Activated CD8-positive, alpha-beta memory T cell treated with anti-CD3 and anti-CD28 coated beads, Interleukin-2, amount 50 U/mL, for 1 hour (primary cell): Measurements from ENCODE around the gene GPR34.
"Not testable (repeated sequence)": the region's sequence is repeated elsewhere in the genome, so short reads cannot be mapped to it uniquely, and the experiment has no call there.

Source experiments
- DNase-seq: peaks from one replicate; pipeline ENCODE4 v3.0.0-alpha.2; 2020; ENCODE audit errors: extremely low read depth

GPR34 gene

DNA sequence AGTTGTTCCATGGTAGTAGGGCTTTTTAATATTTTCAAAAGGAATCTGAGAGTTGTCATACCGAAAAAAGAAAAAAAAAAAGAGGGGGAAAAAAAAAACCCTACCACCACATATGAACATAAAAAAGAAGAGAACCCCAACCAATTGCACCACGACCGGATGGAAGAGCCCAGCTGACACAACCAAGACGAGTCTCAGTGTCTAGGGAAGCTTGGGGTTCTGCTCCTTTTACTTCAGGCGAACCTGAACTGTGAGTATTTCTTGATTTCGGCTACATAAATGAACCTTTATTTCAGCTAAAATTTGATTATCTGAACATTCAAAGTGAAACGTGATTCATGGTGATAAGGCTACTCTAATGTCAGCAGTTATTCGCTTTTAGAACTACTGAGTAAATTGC, at the start of gene GPR34:
Gene GPR34, plus strand, starts transcription at position 139 of the 400 bp plus-strand sequence. CDS start 6,661 bp downstream, outside the sequence.
- DNase-seq = no peak

DNA sequence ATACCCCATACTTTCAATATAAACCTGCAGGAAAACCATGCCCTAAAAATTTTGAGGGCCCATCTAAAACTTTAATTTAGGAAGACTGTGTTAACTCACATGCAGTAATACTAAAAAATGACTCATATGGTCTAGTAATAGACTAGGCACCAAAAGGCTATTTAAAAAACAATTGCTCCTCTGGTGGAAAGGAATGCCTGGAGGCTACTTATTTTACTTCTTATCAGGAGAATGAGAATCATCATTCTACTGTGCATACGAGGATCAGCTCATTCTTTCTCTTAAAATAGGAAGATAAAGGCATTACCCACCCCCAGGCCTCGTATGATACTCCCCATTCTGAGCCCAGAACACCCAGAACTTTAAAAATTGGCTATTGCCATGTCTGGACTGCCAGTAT, 42.6 kb upstream of the GPR34 start:
- not testable (repeated sequence) for DNase-seq

DNA sequence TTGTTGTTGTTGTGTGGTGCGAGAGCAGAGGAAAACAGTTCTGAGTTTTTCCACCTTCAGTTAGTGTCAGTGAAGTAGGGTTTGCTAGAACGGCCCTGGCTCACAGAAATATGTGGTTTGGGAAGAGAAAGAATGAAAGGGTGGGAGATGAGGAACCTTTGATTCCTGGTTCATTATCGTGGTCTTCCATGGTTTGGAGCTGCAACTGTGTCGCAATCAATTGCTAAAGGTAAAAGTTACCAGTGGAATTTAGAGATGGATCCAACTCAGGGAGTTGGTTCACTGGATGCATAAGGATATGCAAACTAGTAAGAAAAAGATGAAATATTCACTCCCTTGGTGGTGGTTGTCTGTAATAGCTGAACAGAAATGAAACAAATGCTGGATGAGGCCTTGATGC, 35.6 kb upstream of the GPR34 start:
- DNase-seq = no peak

DNA sequence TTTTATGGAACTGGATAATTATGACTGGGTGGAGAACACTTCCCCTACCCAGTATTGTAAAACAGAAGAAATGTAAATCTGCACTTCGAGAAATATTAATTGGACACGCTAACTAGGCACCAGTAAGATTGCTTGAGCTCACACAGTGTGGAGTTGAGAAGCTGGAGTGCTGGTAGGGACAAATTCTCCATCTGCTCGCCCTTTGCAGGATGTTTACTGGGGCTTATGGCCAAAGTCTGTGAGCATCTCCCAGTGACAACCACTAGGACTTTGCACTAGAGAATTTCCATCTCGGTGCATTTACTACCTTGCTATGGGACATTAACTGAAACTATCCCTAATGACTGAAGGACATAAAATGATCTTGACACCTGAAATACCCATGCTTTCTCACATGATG, 33.7 kb upstream of the GPR34 start:
- no peak for DNase-seq

DNA sequence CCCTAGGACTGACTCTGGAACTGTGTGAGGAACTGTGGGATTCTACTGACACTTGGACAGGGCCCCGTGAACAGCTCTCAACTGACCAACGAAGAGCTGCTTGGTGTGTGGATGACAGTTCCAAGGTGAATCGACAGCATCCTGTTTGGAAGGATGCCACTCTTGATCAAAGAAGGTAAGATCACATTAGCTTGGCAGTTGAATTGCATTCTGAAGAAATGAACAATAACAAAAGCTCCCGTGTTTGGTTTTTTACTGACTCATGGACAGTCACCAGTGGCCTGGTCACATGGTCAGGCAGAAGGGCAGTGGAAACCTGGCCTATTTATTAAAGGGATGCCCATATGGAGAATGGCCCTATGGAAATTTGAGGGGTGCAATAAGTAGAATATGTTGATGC, 33.1 kb upstream of the GPR34 start:
- DNase-seq = no peak

DNA sequence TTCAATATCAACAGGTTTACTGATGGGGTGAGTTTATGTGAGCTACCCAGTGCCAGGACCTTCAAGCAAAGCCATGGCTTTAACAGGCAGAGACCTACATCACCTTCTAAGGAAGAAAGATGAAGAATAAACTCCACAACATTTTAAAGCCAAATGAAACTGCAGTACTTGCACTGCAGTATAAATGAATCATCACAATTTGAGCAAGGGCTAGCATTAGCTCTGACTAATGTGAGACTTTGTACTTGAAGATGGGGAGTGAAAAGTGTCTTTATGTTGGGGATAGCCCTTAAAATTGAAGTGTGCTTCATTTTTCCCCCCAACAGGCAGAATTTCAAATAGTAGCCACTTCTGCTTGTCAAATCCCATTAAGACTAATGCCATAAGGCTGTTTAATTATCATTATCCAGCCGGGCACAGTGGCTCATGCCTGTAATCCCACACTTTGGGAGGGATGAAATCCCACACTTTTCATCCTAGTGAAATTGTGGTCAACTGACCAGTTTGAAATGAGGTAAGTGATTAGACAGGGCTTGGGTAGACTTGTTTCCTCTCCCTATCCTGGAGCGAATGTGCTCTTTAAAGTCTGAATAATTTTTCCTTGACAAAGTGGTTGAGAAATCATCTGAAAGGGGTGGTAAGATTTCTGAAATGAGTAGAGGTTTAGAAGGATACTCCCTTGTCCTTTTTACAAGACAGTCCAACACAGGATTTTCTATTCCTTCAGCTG, 27.2 kb upstream of the GPR34 start:
- no peak for DNase-seq

DNA sequence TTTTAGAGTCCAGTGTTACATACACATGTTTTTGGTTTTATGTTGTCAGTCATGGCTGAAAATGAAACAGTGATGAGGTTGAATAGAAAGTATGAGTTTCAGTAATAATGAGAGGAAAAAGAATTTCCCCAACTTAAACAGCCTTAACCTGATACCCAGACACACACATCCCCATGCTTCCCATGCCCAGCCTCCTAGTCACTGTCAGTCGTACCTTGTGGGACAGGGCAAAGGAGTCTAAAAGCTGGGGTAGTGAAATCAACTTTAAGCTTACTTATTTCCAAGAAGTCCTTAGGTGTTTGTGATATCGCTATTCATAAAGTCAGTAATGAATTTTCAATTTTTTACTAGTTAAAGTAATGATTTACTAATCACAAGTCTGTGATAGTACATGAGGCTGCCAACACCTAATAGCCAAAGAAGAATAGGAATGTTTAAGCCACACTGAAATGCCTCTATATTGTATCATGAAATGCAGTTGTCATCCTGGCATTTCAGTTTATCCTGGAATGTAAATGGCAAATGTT, 24.3 kb upstream of the GPR34 start:
- DNase-seq = no peak

DNA sequence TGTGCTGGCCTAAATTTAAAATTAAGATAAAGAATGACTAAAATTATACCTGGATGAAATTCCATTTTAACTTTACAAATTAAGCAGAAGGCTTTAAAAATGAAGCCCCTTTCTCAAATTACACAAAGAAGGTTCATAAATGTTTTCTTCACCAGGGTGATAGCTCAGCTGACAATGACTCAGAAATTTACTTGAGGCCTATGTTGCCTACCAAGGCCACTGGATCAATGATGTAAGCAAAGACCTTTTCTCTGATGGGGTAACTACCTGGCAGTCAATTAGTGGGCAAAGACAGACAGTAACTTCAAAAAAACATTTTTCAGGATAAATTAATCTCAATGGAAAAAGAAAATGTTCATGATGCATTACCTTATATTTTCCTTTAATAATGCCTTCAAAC, 23.9 kb upstream of the GPR34 start:
- no peak for DNase-seq

GRCh38 chrX:41665686-41666085, 23.1 kb upstream of the GPR34 start:
- no peak for DNase-seq

GRCh38 chrX:41666251-41666650, 22.5 kb upstream of the GPR34 start:
- no peak for DNase-seq

- no peak for DNase-seq
Measured at GRCh38 chrX:41667631-41668030, 21.1 kb upstream of the GPR34 start.

GRCh38 chrX:41670112-41670511, 18.7 kb upstream of the GPR34 start:
- no peak for DNase-seq

- DNase-seq = no peak
Measured at GRCh38 chrX:41671082-41671481, 17.7 kb upstream of the GPR34 start.

DNA sequence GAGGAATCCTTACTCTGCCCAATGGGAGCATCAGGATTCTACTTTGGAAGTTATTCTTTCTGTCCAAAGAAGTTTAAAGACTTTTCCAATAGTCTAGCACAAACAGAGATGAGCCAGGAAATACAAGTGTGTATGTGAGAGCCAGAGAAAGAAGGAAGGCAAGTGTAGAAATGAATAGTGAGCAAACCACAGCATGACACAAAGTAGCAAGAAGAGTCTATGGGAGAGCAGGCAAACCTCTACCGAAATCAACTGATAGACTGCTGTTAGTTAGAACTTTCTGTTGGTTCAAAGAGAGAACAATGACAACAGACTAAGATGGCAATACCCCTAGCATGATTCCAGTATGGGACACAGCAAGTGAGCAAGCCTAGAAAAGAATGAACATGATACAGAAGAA, 16.1 kb upstream of the GPR34 start:
- no peak for DNase-seq

DNA sequence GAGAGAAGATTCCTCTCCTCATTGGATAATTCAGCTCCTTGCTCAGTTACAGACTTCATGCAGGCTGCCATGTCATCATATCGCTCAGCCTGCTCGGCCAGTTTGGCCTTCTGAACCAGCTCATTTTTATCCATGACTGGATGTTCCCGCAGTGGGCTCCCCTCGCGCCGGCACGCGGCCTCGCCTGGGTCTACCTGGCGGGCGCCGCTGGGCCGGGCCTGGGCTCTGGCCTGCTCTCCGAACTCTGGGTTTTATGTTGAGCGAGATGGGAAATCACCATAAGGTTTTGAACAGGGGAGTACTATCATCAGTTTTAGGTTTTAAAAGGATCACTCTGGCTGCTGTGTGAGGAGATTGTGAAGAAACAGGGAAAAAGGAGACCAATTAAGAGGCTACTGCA, 12.4 kb upstream of the GPR34 start:
- DNase-seq = not testable (repeated sequence)

GRCh38 chrX:41677183-41678060, 11.4 kb upstream of the GPR34 start:
- no peak for DNase-seq

DNA sequence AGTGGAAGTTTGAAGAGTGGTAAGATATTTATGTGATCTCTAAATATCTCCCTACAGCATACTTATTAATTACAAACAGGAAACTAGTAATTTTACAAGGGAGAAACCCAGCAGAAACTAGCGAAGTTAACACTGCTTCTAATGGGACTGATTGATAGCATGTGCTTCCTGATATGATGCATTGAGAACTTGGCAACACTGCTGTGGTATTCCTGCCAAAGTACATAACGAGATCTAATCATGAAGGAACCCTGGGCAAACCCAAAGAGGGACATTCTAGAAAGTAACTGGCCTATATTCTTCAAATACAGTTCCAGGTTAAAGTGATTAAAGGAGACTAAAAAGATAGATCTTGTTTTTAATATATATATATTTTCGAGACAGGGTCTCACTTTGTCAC, 4.6 kb upstream of the GPR34 start:
- DNase-seq = no peak

GRCh38 chrX:41684940-41685339, 3.8 kb upstream of the GPR34 start:
- no peak for DNase-seq

- DNase-seq = no peak
Measured at GRCh38 chrX:41686788-41687187, 2.0 kb upstream of the GPR34 start.

DNA sequence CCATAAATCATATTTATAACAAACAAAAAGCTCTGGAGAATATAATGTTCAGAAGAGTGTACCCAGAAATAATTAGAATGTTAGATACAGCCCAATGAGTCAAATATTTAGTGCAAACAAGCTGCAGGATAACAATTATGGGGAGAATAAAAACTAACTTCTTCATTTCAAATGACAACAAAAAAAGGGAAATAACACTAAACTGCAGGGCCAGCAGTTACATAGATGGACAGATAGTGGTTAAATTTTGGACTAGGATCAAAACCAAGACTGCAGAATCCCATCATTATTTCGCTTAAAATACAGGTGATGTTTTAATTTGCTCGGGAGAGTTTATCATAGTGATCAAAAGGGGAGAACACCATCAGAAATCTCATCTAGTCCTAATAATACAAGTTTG, 617 bp upstream of the GPR34 start:
- no peak for DNase-seq

DNA sequence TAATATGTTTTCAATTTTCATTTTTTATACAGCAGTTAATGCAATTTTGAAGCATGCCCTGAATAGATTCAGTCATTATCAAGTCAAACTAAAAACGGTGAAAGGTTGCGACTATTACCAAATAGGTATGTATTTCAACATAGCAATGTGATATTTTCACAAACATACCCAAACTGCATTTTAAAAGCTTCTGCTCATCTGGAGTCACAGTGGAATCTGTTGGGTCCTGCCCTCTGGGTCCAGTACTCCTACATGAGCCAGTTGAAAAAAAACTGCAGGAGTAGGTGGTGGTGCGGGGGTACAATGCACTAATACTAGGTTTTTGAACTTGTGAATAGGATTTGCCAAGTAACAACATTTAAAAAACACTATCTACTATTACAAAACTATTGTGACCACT, 938 bp downstream of the GPR34 start:
- no peak for DNase-seq

- DNase-seq = no peak
Measured at GRCh38 chrX:41692162-41692749, 3.5 kb downstream of the GPR34 start.

GRCh38 chrX:41693024-41693423, 4.3 kb downstream of the GPR34 start:
- DNase-seq = no peak
